H1 (cell line): ENCODE measurements around the gene COPS7A. TPM values are rescaled to one million over a fixed set of nuclear protein-coding genes. Genes with fewer than 3 reads are reported as not detected.

ENCODE experiments used
- CTCF ChIA-PET: fragments of 300-600 bp; sonication (Branson Sonifier 250); formaldehyde crosslinking; loops from one replicate; lab custom pipeline; 2021; ENCODE audit not compliant: partially characterized antibody; lab: Charles Lee
- POLR2A ChIA-PET: fragments of 300-600 bp; sonication (Branson Sonifier 250); formaldehyde crosslinking; loops from one replicate; lab custom pipeline; 2021; ENCODE audit warnings: inconsistent platforms; ENCODE audit not compliant: partially characterized antibody; lab: Charles Lee
- DNase-seq, 2 experiments: peaks; one replicate each; pipeline versions ENCODE4 v3.0.0 to v3.0.0-alpha.2; 2010 to 2022; ENCODE audit warnings: low spot score in 2 of 2, low read depth in 1 of 2, mixed read lengths in 1 of 2
- FAIRE-seq: peaks from 2 replicates; lab custom pipeline; 2011; peaks lifted over from hg19 to GRCh38; lab: Jason Lieb, UNC
- H2AFZ ChIP-seq: 2 replicates; pipeline ENCODE4 v1.8.1; 2012; ENCODE audit warnings: low read length, inconsistent platforms
- H2AK5ac ChIP-seq: 2 replicates; pipeline ENCODE4 v1.6.1; 2013; ENCODE audit warnings: low read depth, low read length
- H2BK120ac ChIP-seq: replicated peaks from 2 replicates; pipeline ENCODE3; 2013; ENCODE audit warnings: low read depth, low read length, inconsistent platforms
- H2BK12ac ChIP-seq: 2 replicates; pipeline ENCODE4 v1.6.1; 2013; ENCODE audit warnings: low read depth, low read length
- H2BK15ac ChIP-seq: 2 replicates; pipeline ENCODE4 v1.6.1; 2013; ENCODE audit warnings: low read length
- H2BK20ac ChIP-seq: 2 replicates; pipeline ENCODE4 v1.6.1; 2013; ENCODE audit warnings: low read length
- H2BK5ac ChIP-seq: 2 replicates; pipeline ENCODE4 v1.6.1; 2013; ENCODE audit warnings: low read depth, low read length
- H3K14ac ChIP-seq: 2 replicates; pipeline ENCODE4 v1.6.1; 2013; ENCODE audit warnings: inconsistent platforms; ENCODE audit not compliant: insufficient read length
- H3K18ac ChIP-seq: 2 replicates; pipeline ENCODE4 v1.6.1; 2013; ENCODE audit warnings: low read length; ENCODE audit errors: extremely low read depth
- H3K23ac ChIP-seq: 2 replicates; pipeline ENCODE4 v1.6.1; 2013; ENCODE audit warnings: inconsistent platforms; ENCODE audit not compliant: insufficient read length
- H3K23me2 ChIP-seq: 2 replicates; pipeline ENCODE4 v1.6.1; 2013; ENCODE audit warnings: low read depth, low read length
- H3K27ac ChIP-seq: 2 replicates; pipeline ENCODE4 v1.6.1; 2011; ENCODE audit warnings: low read depth, low read length, inconsistent platforms
- H3K27me3 ChIP-seq, 4 experiments: replicated peaks in 1 of 4; 1 replicate in 1 of 4; 2 replicates in 3 of 4; pipeline versions ENCODE4 v1.6.1 to v1.8.1; 2011 to 2013; ENCODE audit warnings: low read length in 3 of 4, mild to moderate bottlenecking in 3 of 4, inconsistent platforms in 2 of 4, mixed read lengths in 2 of 4, moderate library complexity in 1 of 4; ENCODE audit not compliant: control insufficient read depth in 3 of 4, insufficient read depth in 3 of 4; ENCODE audit errors: extremely low read depth in 1 of 4
- H3K36me3 ChIP-seq, 4 experiments: 2 replicates each; pipeline versions ENCODE4 v1.6.1 to v1.8.1; 2011 to 2013; ENCODE audit warnings: mild to moderate bottlenecking in 4 of 4, low read length in 3 of 4, moderate library complexity in 2 of 4, control low read depth in 1 of 4, inconsistent platforms in 1 of 4; ENCODE audit not compliant: insufficient read depth in 4 of 4, control insufficient read depth in 2 of 4
- H3K4ac ChIP-seq: replicated peaks from 2 replicates; pipeline ENCODE3; 2013; ENCODE audit warnings: low read length, low read depth, mixed read lengths, inconsistent platforms; ENCODE audit not compliant: insufficient read length
- H3K4me1 ChIP-seq, 4 experiments: replicated peaks in 1 of 4; 1 replicate in 1 of 4; 2 replicates in 3 of 4; pipeline versions ENCODE4 v1.6.1 to v1.8.1; 2011 to 2013; ENCODE audit warnings: low read length in 3 of 4, inconsistent platforms in 2 of 4, mixed read lengths in 1 of 4; ENCODE audit not compliant: insufficient read depth in 4 of 4, control insufficient read depth in 3 of 4
- H3K4me2 ChIP-seq, 2 experiments: 2 replicates each; pipeline versions ENCODE4 v1.6.1 to v1.8.1; 2011 to 2013; ENCODE audit warnings: low read depth in 2 of 2, low read length in 2 of 2, control low read depth in 1 of 2, inconsistent platforms in 1 of 2, mild to moderate bottlenecking in 1 of 2; ENCODE audit not compliant: insufficient read depth in 1 of 2
- H3K4me3 ChIP-seq, 4 experiments: fragments of 200-600, 300-600 bp in 1 of 4; sonication (generic), shearing (Covaris generic), sonication (Bioruptor Twin) in 1 of 4; 2 replicates each; pipeline versions ENCODE4 v1.5.1 to v1.8.1; 2011 to 2016; ENCODE audit warnings: low read length in 4 of 4, low read depth in 3 of 4, control low read depth in 2 of 4, inconsistent platforms in 2 of 4, mild to moderate bottlenecking in 2 of 4, mixed read lengths in 1 of 4, moderate library complexity in 1 of 4; ENCODE audit not compliant: insufficient read depth in 2 of 4; ENCODE audit errors: extremely low read depth in 1 of 4
- H3K56ac ChIP-seq: replicated peaks from 2 replicates; pipeline ENCODE3; 2013; ENCODE audit warnings: low read depth, mild to moderate bottlenecking, mixed read lengths, low read length, inconsistent platforms; ENCODE audit not compliant: insufficient read length
- H3K79me1 ChIP-seq: 2 replicates; pipeline ENCODE4 v1.6.1; 2013; ENCODE audit warnings: low read depth, low read length, control low read depth
- H3K79me2 ChIP-seq, 2 experiments: 2 replicates each; pipeline versions ENCODE4 v1.6.1 to v1.8.1; 2012 to 2013; ENCODE audit warnings: low read length in 2 of 2, mild to moderate bottlenecking in 2 of 2, inconsistent platforms in 1 of 2; ENCODE audit not compliant: insufficient read depth in 2 of 2, control insufficient read depth in 1 of 2
- H3K9ac ChIP-seq, 4 experiments: replicated peaks in 1 of 4; 1 replicate in 1 of 4; 2 replicates in 3 of 4; pipeline versions ENCODE4 v1.6.1 to v1.8.1; 2011 to 2013; ENCODE audit warnings: low read depth in 3 of 4, low read length in 3 of 4, control low read depth in 2 of 4, mild to moderate bottlenecking in 2 of 4, moderate library complexity in 2 of 4, inconsistent platforms in 1 of 4; ENCODE audit errors: extremely low read depth in 1 of 4
- H3K9me3 ChIP-seq, 2 experiments: 2 replicates each; pipeline versions ENCODE4 v1.6.1 to v1.8.1; 2012 to 2013; ENCODE audit warnings: mild to moderate bottlenecking in 2 of 2, moderate library complexity in 2 of 2, control low read depth in 1 of 2, inconsistent platforms in 1 of 2, low read depth in 1 of 2, low read length in 1 of 2, mixed read lengths in 1 of 2; ENCODE audit not compliant: insufficient read depth in 2 of 2
- H4K20me1 ChIP-seq, 2 experiments: replicated peaks in 1 of 2; 2 replicates each; pipeline versions ENCODE3 to v1.8.1; 2011 to 2013; ENCODE audit warnings: inconsistent platforms in 2 of 2, low read length in 2 of 2, mild to moderate bottlenecking in 1 of 2; ENCODE audit not compliant: insufficient read depth in 2 of 2, control insufficient read depth in 1 of 2
- H4K5ac ChIP-seq: 2 replicates; pipeline ENCODE4 v1.6.1; 2013; ENCODE audit warnings: low read length, low read depth, mixed read lengths, inconsistent platforms; ENCODE audit not compliant: insufficient read length
- H4K8ac ChIP-seq: 2 replicates; pipeline ENCODE4 v1.8.0; 2013; ENCODE audit warnings: mild to moderate bottlenecking, moderate library complexity, low read length, inconsistent platforms; ENCODE audit not compliant: insufficient read depth; ENCODE audit errors: extremely low read depth
- H4K91ac ChIP-seq: replicated peaks from 2 replicates; pipeline ENCODE3; 2013; ENCODE audit warnings: low read length, mixed read lengths, inconsistent platforms; ENCODE audit not compliant: insufficient read length
- CTCF ChIP-seq, 3 experiments: IDR thresholded peaks; 1 replicate in 2 of 3; 2 replicates in 1 of 3; pipeline versions ENCODE4 v1.5.1 to v1.6.1; 2011; ENCODE audit warnings: low read length in 3 of 3, mild to moderate bottlenecking in 3 of 3, inconsistent platforms in 2 of 3, low read depth in 1 of 3, moderate library complexity in 1 of 3; ENCODE audit not compliant: insufficient read depth in 1 of 3; ENCODE audit errors: control extremely low read depth in 1 of 3
- SAP30 ChIP-seq: fragments of 300-600 bp; sonication (generic); IDR thresholded peaks from 2 replicates; pipeline ENCODE4 v1.7.1; 2012; ENCODE audit warnings: low read length, moderate library complexity, mild to moderate bottlenecking, inconsistent platforms; ENCODE audit not compliant: insufficient read depth, insufficient replicate concordance
- WGBS, 2 experiments: shearing (Covaris generic) in 1 of 2; methylation state at CpG; one replicate each; pipeline versions ENCODE4 v1.1.6 to v1.1.7; 2013 to 2015; ENCODE audit warnings: low lambda C conversion rate in 2 of 2, mixed read lengths in 2 of 2, inconsistent platforms in 1 of 2, low coverage in 1 of 2, missing lambda C conversion rate in 1 of 2; ENCODE audit not compliant: insufficient replicate concordance in 2 of 2, insufficient coverage in 1 of 2, insufficient read length in 1 of 2; ENCODE audit errors: extremely low coverage in 1 of 2, missing lambda C conversion rate in 1 of 2; 5-methylcytosine and 5-hydroxymethylcytosine counted together
- polyA plus RNA-seq, 7 experiments: library from polyadenylated mRNA; depleted of rRNA in 3 of 7; stranded (reverse) in 5 of 7; unstranded in 2 of 7; fragments of >200 nt in 5 of 7; fragments of 200-250 nt in 2 of 7; gene quantifications; 1 replicate in 5 of 7; 2 replicates in 1 of 7; 4 replicates in 1 of 7; pipeline versions ENCODE4 v1.2.1 to v1.2.3, GENCODE V29; 2011 to 2013; ENCODE audit warnings: missing spikeins in 2 of 7, mixed read lengths in 2 of 7
- total RNA-seq: library from RNA; stranded (reverse); fragmentation: NEBNext Ultra II Directional; extraction: Animal tissue kit (Norgen Biotek cat#: 25700); gene quantifications from 2 replicates; pipeline ENCODE4 v1.2.1, GENCODE V29; 2021

Gene COPS7A
- total and polyA plus RNA-seq, 2 of the 8 experiments (the other 6 are each of a cell fraction or from before 2014, with no cell fraction given) = 44.5 to 95.9 TPM

GRCh38 chr12:6730169-6730568 lies 6.3 kb downstream of the COPS7A start:
- FAIRE-seq = no peak
- H3K14ac ChIP-seq = no peak overlapping the region

More at GRCh38 chr12:6730169-6730568, 6.3 kb downstream of the COPS7A start:
- no peak overlapping the region for H4K8ac ChIP-seq
- H4K20me1 ChIP-seq = no peaks in the 10 kb centered on the region
- no peak overlapping the region for H2BK20ac ChIP-seq
- no peak overlapping the region for H2AFZ ChIP-seq
- H3K27ac ChIP-seq = no peak overlapping the region
- WGBS, 2 experiments = 75% methylated on average over 8 of the region's 8 CpGs; no CpG with 5 or more reads in 1 of the 2 experiments
- no peak overlapping the region for H3K9ac ChIP-seq
- no peak overlapping the region for H3K18ac ChIP-seq
- H3K23ac ChIP-seq = no peak overlapping the region
- no peaks in the 10 kb centered on the region for H3K9me3 ChIP-seq
- no peak overlapping the region for H2BK12ac ChIP-seq
- H3K4ac ChIP-seq = no peak overlapping the region
- POLR2A ChIA-PET = interaction anchor here (0.7 to 2.8 kb wide), 4 partner anchors 9 to 41 kb away, joined by 3 to 7 read pairs (median 4); partner anchors contain the start of genes MLF2 and ZNF384
- H4K91ac ChIP-seq = no peak overlapping the region
- H2BK5ac ChIP-seq = no peak overlapping the region; the same call in 1 of the 2 replicates
- H3K79me2 ChIP-seq = peaks cover 0 to 3% of the 10 kb centered on the region in 2 experiments; a peak in 1 of 4 replicates
- CTCF ChIA-PET = interaction anchor here (0.7 to 4.0 kb wide), 7 partner anchors 8 to 116 kb away, joined by 3 to 18 read pairs (median 3); partner anchors contain the start of gene MLF2
- H3K79me1 ChIP-seq = peaks cover 2% of the 10 kb centered on the region; the same call in 1 of the 2 replicates
- no peak overlapping the region for H3K4me3 ChIP-seq
- no peaks in the 10 kb centered on the region for H3K23me2 ChIP-seq
- H2AK5ac ChIP-seq = no peak overlapping the region
- no peak overlapping the region for H2BK15ac ChIP-seq
- H3K4me2 ChIP-seq = no peak overlapping the region
- H3K4me1 ChIP-seq = no peaks in the 10 kb centered on the region
- DNase-seq = no peak
- no peak overlapping the region for H4K5ac ChIP-seq
- H3K56ac ChIP-seq = no peak overlapping the region
- H2BK120ac ChIP-seq = no peak overlapping the region
- TF ChIP-seq CTCF (IDR thresholded peaks at IDR 0.05; ENCODE audit: control extremely low read depth in 1 of 3, insufficient read depth in 1 of 3, low read depth in 1 of 3, low read length in 3 of 3) (peak in 1 of 3 experiments; percentile 9; a peak in 1 of 4 replicates), SAP30 (no peak)
- no peaks in the 10 kb centered on the region for H3K27me3 ChIP-seq
- peaks cover 0 to 34% (median 25%) of the 10 kb centered on the region in 4 experiments; a peak in 7 of 8 replicates for H3K36me3 ChIP-seq
